Fibroblast of gingiva (primary cell): Measurements from ENCODE around the gene EPB41.
"Not testable (repeated sequence)": the region's sequence is repeated elsewhere in the genome, so short reads cannot be mapped to it uniquely, and the experiment has no call there.

ENCODE experiments used
- DNase-seq: peaks from one replicate; pipeline ENCODE4 v3.0.0-alpha.2; 2011; ENCODE audit warnings: low read depth

Gene EPB41

DNA sequence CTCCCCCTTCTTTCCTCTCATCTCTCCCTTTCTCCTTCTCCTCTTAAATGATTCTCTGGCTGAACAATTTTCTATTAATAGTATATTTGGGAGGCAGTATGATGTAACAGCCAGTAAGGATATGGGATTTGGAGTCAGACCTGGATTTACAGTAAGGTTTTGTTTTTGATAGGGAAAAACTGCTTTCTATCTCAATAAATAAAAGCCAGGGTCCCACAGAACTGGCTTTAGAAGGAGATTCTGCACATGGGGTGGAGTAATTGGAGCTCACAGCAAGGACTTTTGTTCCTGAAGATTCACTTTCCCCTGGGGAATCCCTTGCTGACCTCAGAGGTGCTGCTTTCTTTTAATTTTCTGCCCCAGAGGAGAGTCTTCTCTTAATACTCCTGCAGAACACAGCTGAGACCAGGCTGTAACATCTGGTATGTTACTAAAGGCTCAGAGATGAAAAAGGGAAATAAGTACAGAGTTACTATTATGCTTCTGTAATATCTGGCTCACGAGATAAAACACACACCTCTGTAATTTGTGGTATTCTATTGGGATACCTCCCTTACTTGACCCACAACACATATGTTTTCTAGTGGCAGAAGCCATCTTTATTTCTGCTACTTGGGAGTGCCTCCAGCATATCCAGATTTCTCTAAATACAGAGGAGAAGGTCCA is 13.4 kb downstream of the EPB41 start:
- DNase-seq = no peak

- no peak for DNase-seq
These were observed 14.1 kb downstream of the EPB41 start for GRCh38 chr1:28928314-28928941.

DNA sequence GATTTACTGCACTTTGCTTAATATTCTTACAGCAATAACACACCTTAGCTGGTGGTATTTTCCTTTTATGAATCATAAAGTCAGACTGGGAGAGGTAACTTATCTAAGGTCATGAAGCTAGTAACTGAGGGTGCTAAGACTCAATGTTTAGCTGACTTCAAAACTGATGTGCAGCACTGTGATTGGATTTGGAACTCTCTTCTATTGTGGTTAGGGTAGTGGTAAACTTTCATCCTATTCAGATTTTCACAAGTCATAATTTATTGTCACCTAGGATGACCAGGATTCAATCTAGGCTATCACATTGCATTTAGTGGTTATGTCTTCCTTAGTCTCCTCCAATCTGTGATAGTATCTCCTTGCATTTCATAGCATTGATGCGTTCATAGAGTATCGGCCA is 18.9 kb downstream of the EPB41 start:
- DNase-seq = no peak

DNA sequence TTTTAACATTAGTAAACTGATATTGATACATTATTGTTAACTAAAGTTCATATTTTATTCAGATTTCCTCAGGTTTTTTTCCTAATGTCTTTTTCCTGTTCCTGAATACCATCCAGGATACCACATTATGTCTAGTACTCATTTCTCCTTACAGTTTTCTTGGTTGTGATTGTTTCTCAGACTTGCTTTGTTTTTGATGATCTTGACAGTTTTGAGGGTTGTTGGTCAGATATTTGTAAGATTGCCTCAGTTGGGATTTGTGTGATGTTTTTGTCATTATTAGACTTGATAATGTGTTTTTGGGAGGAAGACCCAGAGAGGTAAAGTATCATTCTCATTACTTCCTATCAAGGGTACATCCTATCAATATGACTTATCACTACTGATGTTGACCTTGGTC is 19.5 kb downstream of the EPB41 start:
- DNase-seq = no peak

- no peak for DNase-seq
These were observed 20.3 kb downstream of the EPB41 start for GRCh38 chr1:28934676-28935075.

- no peak for DNase-seq
These were observed 20.9 kb downstream of the EPB41 start for GRCh38 chr1:28935293-28935692.

DNA sequence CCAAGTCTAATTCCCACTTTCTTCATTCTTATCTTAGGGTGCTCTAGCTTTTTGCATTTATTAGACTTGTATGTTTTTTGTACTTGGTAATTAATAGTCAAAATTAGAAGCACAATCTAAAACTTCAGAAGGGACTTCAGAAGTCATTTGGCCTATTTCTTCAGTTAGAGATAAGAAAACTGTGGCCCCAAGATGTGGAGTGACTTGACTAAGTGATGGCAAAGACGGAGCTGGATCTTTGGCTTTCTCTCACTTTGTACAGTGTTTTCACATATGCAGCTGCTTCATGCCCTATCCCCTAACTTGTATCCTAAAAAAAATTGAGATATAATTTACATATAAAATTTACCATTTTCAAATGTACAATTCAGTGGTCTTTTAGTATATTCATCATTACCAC is 21.7 kb downstream of the EPB41 start:
- no peak for DNase-seq

- no peak for DNase-seq
These were observed 22.2 kb downstream of the EPB41 start for GRCh38 chr1:28936528-28936927.

DNA sequence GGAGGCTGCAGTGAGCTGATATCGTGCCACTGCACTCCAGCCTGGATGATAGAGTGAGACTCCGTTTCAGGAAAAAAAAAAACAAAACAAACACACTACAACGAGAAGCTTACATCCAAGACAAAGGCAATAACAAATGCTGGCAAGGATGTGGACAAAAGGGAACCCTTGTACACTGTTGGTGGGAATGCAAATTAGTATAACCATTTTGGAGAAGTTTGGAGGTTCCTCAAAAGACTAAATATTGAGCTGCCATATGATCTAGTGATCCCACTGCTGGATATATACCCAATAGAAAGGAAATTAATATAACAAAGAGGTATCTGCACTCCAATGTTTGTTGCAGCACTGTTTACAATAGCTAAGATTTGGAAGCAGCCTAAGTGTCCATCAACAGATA is 29.2 kb downstream of the EPB41 start:
- DNase-seq = not testable (repeated sequence)

GRCh38 chr1:28950006-28950405 is 35.6 kb downstream of the EPB41 start:
- DNase-seq = no peak

DNA sequence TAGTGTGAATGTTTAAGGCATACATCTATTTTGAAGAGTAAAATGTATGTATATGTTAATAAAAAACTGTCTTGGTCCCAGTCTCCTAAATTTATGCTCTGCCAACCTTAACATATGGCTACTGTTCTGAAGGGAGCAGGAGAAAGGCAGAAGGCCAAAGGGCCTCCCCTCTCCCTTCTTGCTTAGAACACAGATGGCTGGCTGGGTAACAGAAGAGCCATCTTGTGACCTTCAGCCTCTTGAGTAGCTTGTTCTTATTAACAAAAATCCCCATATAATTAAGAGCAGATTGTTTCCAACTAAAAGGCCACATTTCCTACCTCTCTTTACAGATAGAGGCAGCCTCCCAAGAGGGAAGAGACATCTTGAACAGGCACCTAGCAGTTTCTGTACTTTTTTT is 36.1 kb downstream of the EPB41 start:
- peak; percentile 16 for DNase-seq

- no peak for DNase-seq
These were observed 39.9 kb downstream of the EPB41 start for GRCh38 chr1:28954126-28954726.

DNA sequence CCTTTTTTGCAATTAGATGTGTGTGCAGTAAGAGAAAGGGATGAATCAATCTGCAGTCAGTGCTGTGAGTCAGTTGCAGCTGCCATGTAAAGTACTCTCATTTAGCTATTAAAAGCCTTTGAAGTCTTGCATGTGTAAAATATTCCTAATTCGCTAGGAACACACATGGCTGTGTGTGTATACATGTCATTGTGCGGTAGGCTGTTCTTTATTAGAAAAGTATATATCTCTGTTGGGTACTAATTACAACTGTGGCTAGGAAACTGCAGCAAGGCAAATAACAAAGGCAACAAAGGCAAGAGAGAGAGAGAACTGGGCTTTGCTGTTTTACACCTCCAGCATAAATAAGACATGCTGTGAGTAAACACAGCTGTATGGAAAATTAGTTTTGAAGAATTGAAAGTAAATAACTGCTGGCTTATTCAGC is 41.7 kb downstream of the EPB41 start:
- DNase-seq = no peak

DNA sequence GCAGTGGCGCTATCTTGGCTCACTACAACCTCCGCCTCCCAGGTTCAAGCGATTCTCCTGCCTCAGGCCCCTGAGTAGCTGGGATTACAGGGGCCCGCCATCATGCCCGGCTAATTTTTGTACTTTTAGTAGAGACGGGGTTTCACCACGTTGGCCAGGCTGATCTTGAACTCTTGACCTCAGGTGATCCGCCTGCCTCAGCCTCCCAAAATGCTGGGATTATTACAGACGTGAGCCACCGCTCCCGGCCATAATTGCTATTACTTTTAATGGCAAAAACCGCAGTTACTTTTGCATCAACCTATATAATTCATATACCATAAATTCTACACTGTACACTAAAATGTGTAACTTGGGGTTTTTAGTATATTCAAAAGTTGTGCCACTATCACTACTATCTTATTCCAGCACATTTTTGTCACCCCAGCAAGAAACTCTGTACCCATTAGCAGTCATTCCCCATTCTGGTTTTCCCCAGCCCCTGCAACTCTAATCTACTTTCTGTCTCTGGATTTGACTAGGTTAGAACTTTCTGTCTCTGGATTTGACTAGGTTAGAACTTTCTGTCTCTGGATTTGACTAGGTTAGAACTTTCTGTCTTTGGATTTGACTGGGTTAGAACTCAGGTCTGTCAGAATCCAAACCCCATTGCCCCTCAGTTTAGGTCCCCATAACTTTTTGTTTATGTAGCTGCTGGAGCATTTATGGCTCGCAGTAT is 47.9 kb downstream of the EPB41 start:
- not testable (repeated sequence) for DNase-seq

DNA sequence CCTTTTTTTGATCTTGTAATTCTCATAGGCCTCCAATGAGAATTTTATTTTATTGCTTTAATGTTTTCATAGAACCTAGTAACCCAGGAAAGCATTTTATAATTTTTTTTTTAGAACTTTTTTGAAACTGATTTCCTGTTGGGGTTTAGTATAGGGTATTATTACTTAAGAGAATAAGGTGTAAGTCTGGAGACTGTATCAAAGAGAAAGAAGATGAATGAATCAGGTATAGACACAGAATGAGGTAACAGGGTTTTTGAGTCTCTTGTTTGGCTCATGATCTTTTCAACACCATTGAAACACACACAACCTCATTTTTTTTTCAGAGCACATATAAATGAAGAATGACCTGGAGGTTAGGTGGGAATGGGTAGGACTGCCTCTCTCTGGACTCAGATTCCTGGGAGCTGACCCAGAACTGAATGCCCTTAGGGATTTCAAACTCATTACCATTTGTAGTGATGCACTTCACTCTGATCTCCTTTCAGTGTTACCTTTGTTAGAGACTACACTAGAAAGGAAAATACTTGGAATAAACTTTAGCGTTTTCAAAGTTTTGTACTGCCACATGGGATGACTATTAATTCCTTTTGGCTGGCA is 51.0 kb downstream of the EPB41 start:
- DNase-seq = no peak

- DNase-seq = no peak
These were observed 52.2 kb downstream of the EPB41 start for GRCh38 chr1:28966617-28967016.

GRCh38 chr1:28971980-28972771 is 57.8 kb downstream of the EPB41 start:
- DNase-seq = peak; percentile 88

- DNase-seq = peak; percentile 65
These were observed 59.4 kb downstream of the EPB41 start for GRCh38 chr1:28973596-28974421.

DNA sequence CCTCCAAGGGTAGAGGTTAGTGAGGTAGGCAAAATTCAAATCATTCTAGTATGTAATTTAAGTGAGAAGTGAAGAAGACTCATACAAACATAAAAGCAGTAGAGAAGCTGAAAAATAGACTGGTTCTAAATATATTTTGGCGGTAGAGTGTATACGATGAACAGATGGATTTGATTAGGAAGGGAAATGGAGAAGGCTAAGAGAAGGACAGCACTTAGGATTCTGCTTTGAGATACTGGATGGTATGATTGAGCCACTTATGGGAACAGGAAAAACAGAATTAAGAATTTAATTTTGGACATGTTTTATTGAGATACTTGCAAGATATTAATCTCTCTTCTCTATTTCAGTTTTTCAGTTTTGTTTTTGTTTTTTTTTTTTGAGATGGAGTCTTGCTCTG is 60.1 kb downstream of the EPB41 start:
- DNase-seq = peak; percentile 65

DNA sequence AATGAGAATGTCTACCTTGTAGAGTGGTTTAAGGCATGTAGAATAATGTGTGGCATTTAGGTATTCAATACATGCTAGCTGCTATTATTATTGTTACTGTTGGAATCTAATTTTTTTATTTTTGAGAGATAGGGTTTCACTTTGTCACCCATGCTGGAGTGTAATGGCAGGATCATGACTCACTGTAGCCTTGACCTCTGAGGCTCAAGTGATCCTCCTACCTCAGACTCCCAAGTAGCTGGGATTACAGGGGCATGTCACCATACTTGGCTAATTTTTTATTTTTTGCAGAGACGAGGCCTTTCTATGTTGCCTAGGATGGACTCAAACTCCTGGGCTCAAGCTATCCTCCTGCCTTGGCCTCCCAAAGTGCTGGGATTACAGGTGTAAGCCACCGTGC is 61.9 kb downstream of the EPB41 start:
- DNase-seq = no peak

GRCh38 chr1:28981210-28981609 is 66.8 kb downstream of the EPB41 start:
- DNase-seq = no peak
